Stimulated activated naive CD8-positive, alpha-beta T cell treated with anti-CD3 and anti-CD28 coated beads, Interleukin-15, Interleukin-2, amounts not matched to agents 100 U/mL and 50 U/mL, for 24 hours (primary cell): ENCODE measurements around the gene HOXB6.

ENCODE experiments used
- ATAC-seq: fragments of 150-1000 bp; cut with Tn5 transposase; one replicate; pipeline ENCODE4 v1.10.0; 2021
- DNase-seq: peaks from one replicate; pipeline ENCODE4 v3.0.0; 2021

HOXB6 gene

DNA sequence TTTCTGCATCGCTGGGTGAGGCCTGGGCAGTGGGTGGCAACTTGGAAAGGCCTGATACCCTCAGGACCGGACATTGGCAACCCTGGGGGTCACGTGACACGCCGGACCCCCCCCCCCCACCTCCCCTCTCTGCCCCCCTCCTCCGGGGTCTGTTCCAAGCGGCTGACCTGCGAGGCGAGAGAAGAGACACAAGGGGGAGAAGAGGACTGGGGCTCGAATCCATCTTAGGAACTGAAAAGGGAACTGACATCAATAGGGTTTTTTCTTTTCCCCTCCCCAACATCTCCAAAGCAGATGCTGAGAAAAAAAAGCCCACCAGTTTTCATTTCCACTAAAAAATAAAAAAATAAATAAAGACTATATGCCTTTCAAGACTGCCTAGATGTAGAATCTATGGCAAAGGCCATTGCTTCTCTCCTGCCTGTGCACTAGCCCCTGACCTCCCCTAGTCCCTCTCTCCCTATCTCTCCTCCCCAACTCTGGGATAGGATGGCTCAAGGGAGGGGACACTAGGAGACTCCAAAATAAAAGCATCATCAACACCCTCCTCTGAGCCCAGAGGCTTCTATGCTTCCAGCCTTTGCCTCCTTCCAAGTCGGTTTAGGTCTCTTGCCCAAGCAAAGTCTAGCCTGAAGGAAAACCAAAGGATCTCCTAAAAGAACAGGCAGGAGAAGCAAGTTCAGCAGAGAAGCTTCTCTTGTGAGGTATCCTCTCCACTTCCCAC is 52.2 kb downstream of the HOXB6 start:
- no peak for DNase-seq
- ATAC-seq, result no peak

DNA sequence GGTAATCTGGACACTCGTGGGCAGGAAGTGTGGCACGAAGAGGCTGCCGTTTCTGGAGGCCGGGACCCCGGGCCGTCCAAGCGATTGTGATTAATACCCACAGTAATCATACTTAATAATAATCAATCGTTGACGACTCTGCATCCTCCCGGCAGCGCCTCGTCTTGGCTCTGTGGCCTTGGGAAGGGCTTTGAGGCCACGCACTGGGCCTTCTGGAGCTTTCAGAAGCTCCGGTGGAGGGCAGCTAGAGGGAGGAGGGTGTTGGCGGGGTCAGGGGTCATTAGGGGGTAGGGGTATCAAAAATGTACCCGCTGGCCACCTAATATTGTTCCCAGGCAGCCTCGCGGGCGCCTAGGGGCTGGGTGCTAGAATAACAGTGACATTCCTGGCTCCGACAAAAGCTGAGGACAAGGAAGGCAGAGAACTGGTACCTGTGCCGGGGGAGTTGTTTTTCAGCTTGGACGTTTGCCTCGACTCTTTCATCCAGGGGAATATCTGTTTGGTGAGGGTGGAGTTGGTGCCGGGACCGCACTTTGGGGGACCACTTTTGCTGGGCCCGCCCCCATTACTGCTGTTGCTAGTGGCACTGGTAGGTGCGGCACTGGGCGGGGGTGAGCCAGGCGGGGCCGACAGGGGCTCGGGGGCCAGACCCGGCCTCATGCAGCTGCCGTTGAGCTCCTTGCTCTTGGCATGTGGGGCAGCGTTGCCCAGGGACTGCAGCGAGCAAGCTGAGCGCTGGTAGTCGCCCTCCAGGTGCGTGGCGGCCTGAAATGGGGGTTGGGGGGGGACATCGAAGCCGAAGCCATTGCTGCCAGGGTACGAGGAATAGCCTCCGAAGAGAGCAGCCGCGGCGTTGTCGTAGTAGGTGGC is 53.0 kb downstream of the HOXB6 start:
- ATAC-seq (no peak), DNase-seq (no peak)

DNA sequence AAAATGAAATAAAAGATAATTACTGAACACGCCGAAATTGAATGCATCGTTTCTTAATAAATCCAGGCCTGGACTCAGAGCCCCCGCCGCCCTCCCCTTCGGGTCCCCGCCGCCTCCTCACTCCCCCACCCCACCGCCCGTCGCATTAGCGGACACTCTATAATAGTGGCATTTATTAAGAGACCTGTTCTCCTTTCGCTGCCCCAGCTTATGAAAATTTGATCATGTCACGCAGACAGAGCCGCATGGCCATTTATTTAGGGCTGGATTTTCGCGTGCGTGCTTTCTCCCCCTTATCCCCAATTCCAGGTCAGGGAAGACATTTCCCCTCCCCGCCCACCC is 53.6 kb downstream of the HOXB6 start:
- DNase-seq, result no peak
- ATAC-seq, result no peak

DNA sequence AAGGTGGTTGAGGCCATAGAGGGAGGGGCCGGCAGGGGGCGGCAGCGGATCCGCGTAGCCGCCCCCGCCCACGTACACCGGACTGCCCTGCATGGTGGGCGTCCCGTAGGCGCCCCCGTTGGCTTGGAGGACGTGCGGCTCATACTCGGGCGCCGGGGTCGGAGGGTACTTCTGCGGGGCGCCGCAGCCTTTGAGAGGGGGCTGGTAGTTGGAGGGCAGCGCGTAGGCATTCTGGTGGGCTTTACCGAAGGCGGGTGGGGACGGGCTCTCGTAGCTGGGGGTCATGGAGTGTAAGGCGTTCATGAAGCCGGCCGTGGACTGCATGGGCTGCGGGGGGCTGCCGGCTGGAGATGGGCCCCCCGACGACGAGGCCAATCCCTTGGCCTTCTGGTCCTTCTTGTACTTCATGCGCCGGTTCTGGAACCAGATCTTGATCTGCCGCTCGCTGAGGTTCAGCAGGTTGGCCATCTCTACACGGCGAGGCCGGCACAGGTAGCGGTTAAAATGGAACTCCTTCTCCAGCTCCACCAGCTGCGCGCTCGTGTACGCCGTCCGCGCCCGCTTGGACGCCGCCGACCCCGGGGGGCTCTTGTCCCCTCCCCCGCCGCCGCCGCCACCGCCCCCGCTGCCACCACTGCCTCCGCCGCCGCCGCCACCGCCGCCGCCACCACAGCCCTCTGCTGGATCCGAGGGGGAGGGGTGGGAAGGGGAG is 54.1 kb downstream of the HOXB6 start:
- ATAC-seq (no peak), DNase-seq (no peak)

DNA sequence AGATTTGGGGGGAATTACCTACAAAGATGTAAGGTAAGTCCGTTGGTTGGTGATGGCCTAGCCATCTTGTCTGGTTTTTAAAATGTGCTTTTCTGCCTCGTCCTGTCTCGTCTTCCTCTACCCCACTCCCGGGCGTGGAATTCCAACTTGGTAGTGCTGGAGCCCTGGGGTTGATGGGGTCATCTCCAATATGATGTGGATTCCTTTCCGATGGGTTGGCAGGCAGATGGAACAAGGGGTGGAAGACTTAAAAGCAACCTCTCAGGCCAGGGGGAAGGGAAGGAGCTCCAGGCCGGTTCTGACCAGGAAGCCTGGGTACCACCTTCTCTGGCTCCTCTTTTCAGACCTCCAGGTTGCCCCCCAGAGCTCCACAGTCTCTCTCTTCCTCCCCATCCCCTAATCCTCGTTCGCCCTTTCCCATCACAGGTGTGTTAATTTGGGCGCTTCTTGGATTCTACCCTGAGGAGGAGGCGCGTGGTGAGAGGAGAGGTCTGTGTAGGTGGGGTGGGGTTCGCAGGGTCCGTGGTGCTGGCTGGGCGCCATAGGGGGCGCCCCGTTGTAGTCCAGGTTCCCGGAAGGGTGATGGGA is 54.8 kb downstream of the HOXB6 start:
- ATAC-seq, result no peak
- no peak for DNase-seq

DNA sequence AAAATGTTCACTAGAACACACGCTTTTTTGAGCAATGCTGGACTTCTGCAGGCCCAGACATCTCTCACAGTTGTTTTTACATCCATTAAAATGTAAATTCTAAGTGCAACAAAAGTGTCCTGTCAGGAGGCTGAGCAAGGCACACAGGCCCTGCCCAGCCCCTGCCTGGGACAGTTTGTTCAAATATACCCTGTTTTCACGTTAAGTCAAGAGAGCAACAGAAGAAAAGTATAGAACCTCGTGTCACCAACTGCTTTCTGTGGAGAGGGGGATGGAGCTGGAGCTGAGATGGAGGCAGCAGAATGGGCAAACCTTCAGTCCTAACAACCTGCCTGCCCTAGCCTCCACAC is 55.5 kb downstream of the HOXB6 start:
- DNase-seq, result no peak
- no peak for ATAC-seq

DNA sequence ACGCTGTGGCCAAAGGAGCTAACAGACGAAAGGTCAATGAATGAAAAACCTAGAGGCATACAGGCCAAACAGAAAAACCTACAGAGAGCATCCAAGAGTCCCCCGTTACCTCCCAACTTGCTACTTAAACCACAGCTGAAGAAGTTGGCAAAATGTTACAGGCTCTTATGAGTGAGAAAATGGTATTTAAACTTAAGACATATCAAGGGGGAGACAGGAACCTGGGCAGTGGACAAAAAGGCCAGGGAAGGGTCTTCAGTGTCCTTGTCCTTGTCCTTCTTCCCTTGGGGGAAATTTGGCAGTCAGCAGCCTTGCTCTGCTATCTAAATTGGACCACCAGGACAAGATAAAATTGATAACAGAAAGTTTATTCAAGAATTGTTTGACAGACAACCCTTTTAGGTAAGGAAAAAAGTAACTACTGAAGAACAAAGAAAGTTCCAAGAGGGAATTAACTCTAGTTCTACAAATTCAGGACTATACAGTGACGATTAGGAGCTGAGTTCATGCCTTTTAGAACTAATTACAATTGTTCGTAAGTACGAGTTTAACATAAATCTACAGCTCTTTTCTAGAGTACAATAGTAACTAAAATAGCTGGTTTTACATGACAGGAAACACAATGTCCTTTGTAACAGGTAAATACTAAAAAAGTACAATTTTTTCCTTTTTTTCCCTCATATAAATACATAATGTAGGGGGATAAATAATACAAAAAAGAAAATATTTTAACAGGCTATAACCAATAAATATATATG is 56.1 kb downstream of the HOXB6 start:
- ATAC-seq, result no peak
- DNase-seq, result no peak

DNA sequence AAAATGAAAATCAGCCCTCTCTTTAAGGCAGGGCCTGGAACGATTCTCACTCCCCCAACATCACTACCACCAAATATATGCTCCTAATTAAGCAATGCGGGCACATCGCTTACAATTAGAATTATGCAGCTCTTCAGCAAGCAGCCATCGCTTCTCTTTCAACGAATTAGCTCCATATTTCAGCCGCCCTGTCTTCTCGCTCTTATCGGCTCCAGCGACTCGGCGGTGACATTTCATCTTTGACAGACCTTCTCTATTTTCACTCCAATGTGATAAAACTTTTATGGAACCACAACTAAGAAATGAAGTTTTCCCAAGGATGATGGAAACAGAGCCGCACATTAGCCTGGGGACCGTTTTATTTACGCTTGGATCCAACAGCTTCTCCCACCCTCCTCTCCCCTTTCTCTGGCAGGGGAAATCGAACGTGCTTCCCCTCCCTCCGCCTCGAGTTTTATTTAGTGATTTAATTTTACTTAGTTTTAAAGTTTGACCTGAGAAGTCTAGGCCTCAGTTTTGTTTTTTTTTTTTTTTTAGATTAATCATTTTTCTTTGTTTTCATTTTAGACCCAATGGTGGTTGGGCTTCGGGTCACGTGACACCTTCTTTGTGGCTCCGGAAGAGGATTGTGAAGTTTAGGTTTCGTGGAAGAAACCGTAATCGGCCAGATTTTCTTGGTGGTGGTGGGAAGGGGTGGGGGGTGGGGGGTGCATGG is 56.8 kb downstream of the HOXB6 start:
- no peak for ATAC-seq
- peak; percentile 30 for DNase-seq

DNA sequence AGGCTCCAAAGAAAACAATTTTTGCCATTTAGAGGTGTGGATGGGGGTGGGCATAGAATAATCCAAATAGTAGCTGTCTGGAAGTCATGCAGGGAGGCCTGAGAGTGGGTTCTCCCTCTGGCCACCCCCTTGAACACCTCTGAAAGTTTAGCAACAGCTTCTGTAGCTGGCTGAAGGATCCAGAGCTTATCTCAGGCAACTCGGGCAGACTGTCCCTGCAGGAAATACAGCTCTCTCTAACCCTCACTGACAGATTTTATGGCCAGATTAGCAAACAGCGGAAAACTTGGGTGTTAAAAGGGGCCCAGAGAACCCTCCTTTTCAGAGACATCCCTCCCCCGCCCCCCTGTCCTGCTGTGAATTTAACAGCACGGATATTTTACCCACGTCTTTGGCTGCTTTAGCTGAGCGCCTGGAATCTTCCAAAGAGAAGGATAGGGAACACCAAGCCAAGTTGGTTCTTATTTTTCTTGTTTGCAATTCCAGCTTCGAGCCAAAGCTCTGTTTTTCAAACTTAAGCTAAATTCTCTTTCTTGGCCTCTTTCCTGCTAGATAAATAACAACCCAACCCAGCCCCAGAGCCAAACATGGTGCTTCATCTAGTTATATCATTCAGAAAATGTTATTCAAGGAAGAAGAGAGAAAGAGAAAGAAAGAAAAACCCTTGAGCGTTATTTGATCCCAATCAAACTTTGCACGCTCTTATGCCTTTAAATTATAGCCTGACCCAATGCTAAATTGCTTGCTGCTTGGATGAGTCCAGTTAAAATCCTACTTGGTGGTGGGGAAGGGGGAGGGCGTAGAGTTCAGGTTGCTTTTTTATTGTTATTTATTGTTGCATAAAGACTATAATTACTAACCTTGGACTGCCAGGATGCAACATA is 57.6 kb downstream of the HOXB6 start:
- ATAC-seq (no peak), DNase-seq (no peak)

DNA sequence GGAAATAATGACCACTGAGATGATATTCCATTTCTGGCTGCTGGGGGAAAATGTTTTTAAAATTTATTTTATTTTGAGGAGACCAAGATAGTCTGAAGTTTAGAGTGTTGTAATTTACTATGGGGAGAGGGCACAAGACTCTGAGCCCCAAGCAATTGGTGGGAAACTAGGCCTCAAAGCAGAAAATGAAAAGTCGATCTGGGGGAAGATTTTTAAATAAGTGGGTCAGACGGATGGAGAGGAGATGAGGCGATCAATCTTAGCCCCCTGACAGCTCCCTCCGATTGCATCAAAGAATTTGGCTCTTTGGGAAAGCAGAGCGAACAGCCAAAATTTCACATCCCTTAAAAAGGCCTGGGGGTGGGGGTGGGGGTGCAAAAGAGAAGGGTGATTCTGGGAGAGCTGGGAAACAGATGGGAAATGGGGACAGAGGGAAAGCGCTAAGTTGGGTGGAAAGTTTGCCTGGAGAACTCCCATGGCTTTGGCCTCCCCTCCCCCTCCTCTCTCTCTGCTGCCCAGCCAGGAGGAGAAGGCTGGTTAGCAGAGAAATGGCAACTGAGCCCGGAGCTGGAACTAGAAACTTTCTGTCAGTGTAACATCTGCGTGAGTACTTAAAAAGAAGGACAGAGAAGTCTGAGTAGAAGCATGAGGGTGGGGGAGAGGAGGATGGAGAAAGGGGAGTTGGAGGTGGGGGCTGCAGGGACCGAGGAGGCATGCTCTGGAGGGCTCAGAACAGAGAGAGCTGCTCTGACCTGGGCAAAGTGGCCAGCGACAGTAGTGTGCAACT is 58.5 kb downstream of the HOXB6 start:
- ATAC-seq, result no peak
- DNase-seq, result no peak
